Panc1 (cell line): ENCODE results near the gene NQO1. TPM values are rescaled to one million over a fixed set of nuclear protein-coding genes. Genes with fewer than 3 reads are reported as not detected.

Source experiments
- ATAC-seq: fragments of 200-7000 bp; cut with Tn5 transposase; 2 replicates; pipeline ENCODE4 v1.9.1; 2020; ENCODE audit warnings: mild to moderate bottlenecking, moderate library complexity
- Bru-seq: library from RNA; stranded (reverse); fragments of 400-500 nt; gene quantifications from one replicate; lab custom pipeline; 2021; lab: Mats Ljungman, UMichigan
- BruChase-seq, 2 experiments: library from RNA; stranded (reverse); fragments of 400-500 nt; gene quantifications; one replicate each; lab custom pipeline; 2021; lab: Mats Ljungman, UMichigan
- BruUV-seq: library from RNA; stranded (reverse); fragments of 400-500 nt; replicated peaks from 2 replicates; lab custom pipeline; 2021; lab: Mats Ljungman, UMichigan
- CTCF ChIA-PET: fragments of 300-600 bp; sonication (Branson Sonifier 250); formaldehyde crosslinking; loops from one replicate; lab custom pipeline; 2022; ENCODE audit warnings: antibody characterized with exemption; lab: Charles Lee
- POLR2A ChIA-PET: fragments of 300-600 bp; sonication (Branson Sonifier 250); formaldehyde crosslinking; loops from one replicate; lab custom pipeline; 2022; ENCODE audit warnings: antibody characterized with exemption; lab: Charles Lee
- DNase-seq: peaks from one replicate; pipeline ENCODE4 v3.0.0-alpha.2; 2010; ENCODE audit warnings: low read depth, low spot score
- H3K27ac ChIP-seq: 2 replicates; pipeline ENCODE4 v1.5.1; 2011; ENCODE audit warnings: mild to moderate bottlenecking, low read length, inconsistent platforms
- H3K27me3 ChIP-seq: fragments of 200-500 bp; sonication (Bioruptor generic); 2 replicates; pipeline ENCODE4 v1.6.0; 2014; ENCODE audit warnings: low read length, inconsistent platforms; ENCODE audit not compliant: control insufficient read depth, insufficient read depth
- H3K36me3 ChIP-seq: fragments of 200-500 bp; sonication (Bioruptor generic); 2 replicates; pipeline ENCODE4 v1.5.1; 2014; ENCODE audit warnings: inconsistent platforms, mild to moderate bottlenecking, low read length, moderate library complexity; ENCODE audit not compliant: control insufficient read depth, insufficient read depth
- H3K4me1 ChIP-seq: 2 replicates; pipeline ENCODE4 v1.5.1; 2011; ENCODE audit warnings: inconsistent platforms, mild to moderate bottlenecking, low read length, moderate library complexity; ENCODE audit not compliant: control insufficient read depth, insufficient read depth
- H3K4me3 ChIP-seq, 2 experiments: 2 replicates each; pipeline ENCODE4 v1.5.1; 2011 to 2012; ENCODE audit warnings: low read depth in 2 of 2, low read length in 2 of 2, mild to moderate bottlenecking in 2 of 2, inconsistent platforms in 1 of 2, moderate library complexity in 1 of 2
- H3K9me3 ChIP-seq: fragments of 200-500 bp; sonication (Bioruptor generic); 2 replicates; pipeline ENCODE4 v1.5.1; 2014; ENCODE audit warnings: low read depth, mild to moderate bottlenecking, inconsistent platforms, low read length, moderate library complexity; ENCODE audit not compliant: control insufficient read depth, insufficient read depth
- CTCF ChIP-seq: fragments of 450-650 bp; IDR thresholded peaks from 2 replicates; pipeline ENCODE4 v1.5.1; 2017; ENCODE audit warnings: mild to moderate bottlenecking
- POLR2AphosphoS5 ChIP-seq: IDR thresholded peaks from 2 replicates; pipeline ENCODE4 v1.6.1; 2012; ENCODE audit warnings: mild to moderate bottlenecking, low read depth, low read length, moderate library complexity
- REST ChIP-seq, 2 experiments: IDR thresholded peaks; 2 replicates each; pipeline ENCODE4 v1.6.1; 2011 to 2012; ENCODE audit warnings: low read depth in 2 of 2, control low read depth in 1 of 2, low read length in 1 of 2, mild to moderate bottlenecking in 1 of 2, moderate library complexity in 1 of 2; ENCODE audit not compliant: insufficient read depth in 1 of 2
- SIN3A ChIP-seq: IDR thresholded peaks from 2 replicates; pipeline ENCODE4 v1.6.1; 2012; ENCODE audit warnings: low read depth, mild to moderate bottlenecking, low read length, moderate library complexity, borderline replicate concordance; ENCODE audit not compliant: insufficient read depth
- TCF7L2 ChIP-seq: IDR thresholded peaks from 2 replicates; pipeline ENCODE4 v1.6.1; 2011; ENCODE audit warnings: mild to moderate bottlenecking, low read depth, low read length, inconsistent platforms
- in situ Hi-C: cut with HindIII; loops from 2 replicates; pipeline ENCODE4 v1.10.0; 2016; ENCODE audit warnings: low sequenced_read_pairs, low pct_unique_long_range_greater_than_20kb
- intact Hi-C: fragments of 100-400 bp; cut with micrococcal nuclease; formaldehyde crosslinking; loops from one replicate; pipeline ENCODE4 v1.10.0; 2022; ENCODE audit not compliant: unreplicated experiment
- long read RNA-seq: library from polyadenylated mRNA; unstranded; transcript quantifications from one replicate; pipeline ENCODE4 v2.0.0, GENCODE V29; 2021; ENCODE audit not compliant: unreplicated experiment
- polyA plus RNA-seq: library from polyadenylated mRNA; unstranded; fragments of >200 nt; gene quantifications from one replicate; pipeline ENCODE4 v1.2.1, GENCODE V29; 2012; ENCODE audit warnings: missing spikeins; ENCODE audit not compliant: insufficient read length
- total RNA-seq: library from RNA; stranded (reverse); gene quantifications from one replicate; pipeline ENCODE4 v1.2.1, GENCODE V29; 2021; ENCODE audit not compliant: unreplicated experiment

NQO1 gene
- total RNA-seq (147 TPM), Bru-seq, nascent RNA (percentile 63 among the genes with signal in this experiment), BruChase-seq, experiment 1, labeled RNA remaining after a 2-hour chase (percentile 62 among the genes with signal in this experiment), BruChase-seq, experiment 2, labeled RNA remaining after a 6-hour chase (percentile 78 among the genes with signal in this experiment)
- polyA plus RNA-seq, result 203 TPM
- long read RNA-seq, transcript NQO1-201 (6 exons, 2,912 nt), result major isoform, 37 of 70 reads
- long read RNA-seq, partial matches to known transcripts, result 8 of 70 reads
- long read RNA-seq, other reads (novel, unspliced or antisense), result 19 of 70 reads

- H3K4me1 ChIP-seq, result peaks cover 14% of the 10 kb centered on the region; the same call in 1 of the 2 replicates
- peak within 1 kb of the TSS; percentile 59 to 78 for H3K4me3 ChIP-seq
- no peaks in the 10 kb centered on the region; the same call in 1 of the 2 replicates for H3K36me3 ChIP-seq
- ATAC-seq (peak; percentile 92), DNase-seq (peak; percentile 83)
- no peaks in the 10 kb centered on the region for H3K9me3 ChIP-seq
- intact Hi-C loops, result no loop called here
- no peaks in the 10 kb centered on the region for H3K27me3 ChIP-seq
- ChIA-PET CTCF (interaction anchor here (1.1 kb wide), 1 partner anchor 28 kb away, joined by 3 read pairs; the partner anchor contains the start of gene NOB1), POLR2A (interaction anchor here (0.6 kb wide), 1 partner anchor 78 kb away, joined by 4 read pairs; no protein-coding TSS in a partner anchor)
- H3K27ac ChIP-seq, result peak within 1 kb of the TSS; percentile 92
- TF ChIP-seq SIN3A (no peak), TCF7L2 (0 out of 2 replicates have a peak, but pooled peaks have one; percentile 27), REST (IDR thresholded peaks at IDR 0.05; ENCODE audit: insufficient read depth in 1 of 2, low read depth in 2 of 2, low read length in 1 of 2) (0 out of 4 replicates have a peak, but pooled peaks of 1 of the 2 experiments have one; percentile 52), POLR2AphosphoS5 (peak; percentile 87)
- BruUV-seq, result no TSS peak
- in situ Hi-C loops, result no loop called here
Observed at GRCh38 chr16:69726313-69727060, at the start of gene NQO1. NQO1 (minus strand) TSS chr16:69726560; CDS start chr16:69726439, 121 bp downstream.

GRCh38 chr16:69775563-69775962 is 49.2 kb upstream of the NQO1 start:
- DNase-seq (no peak), ATAC-seq (no peak)
- POLR2A ChIA-PET, result no interaction called here
- TF ChIP-seq TCF7L2, result no peak
- no peak for TF ChIP-seq REST (IDR thresholded peaks at IDR 0.05; ENCODE audit: insufficient read depth in 1 of 2, low read depth in 2 of 2, low read length in 1 of 2)
- TF ChIP-seq SIN3A, result no peak
- TF ChIP-seq POLR2AphosphoS5, result no peak
- TF ChIP-seq CTCF, result no peak
- H3K27me3 ChIP-seq, result no peaks in the 10 kb centered on the region
- intact Hi-C loops, result no loop called here
- H3K27ac ChIP-seq, result no peak overlapping the region
- in situ Hi-C loops, result no loop called here
- no TSS peak for BruUV-seq
- H3K36me3 ChIP-seq, result no peaks in the 10 kb centered on the region
- CTCF ChIA-PET, result interaction anchor here (0.9 kb wide), 1 partner anchor 19 kb away, joined by 4 read pairs; no protein-coding TSS in a partner anchor
- no peak overlapping the region for H3K4me3 ChIP-seq
- H3K4me1 ChIP-seq, result no peaks in the 10 kb centered on the region
- H3K9me3 ChIP-seq, result peaks cover 6% of the 10 kb centered on the region; the same call in 1 of the 2 replicates
